Stomach (tissue), 4 donors: Measurements from ENCODE around the gene NOBOX.
"Not testable (repeated sequence)": the region's sequence is repeated elsewhere in the genome, so short reads cannot be mapped to it uniquely, and the experiment has no call there.

ENCODE experiments used
- EP300 ChIP-seq: sonication (generic); formaldehyde crosslinking; IDR thresholded peaks from one replicate; pipeline ENCODE4 v1.6.1; 2017; ENCODE audit warnings: antibody characterized with exemption
- POLR2A ChIP-seq, 4 donors: fragments of 450-650 bp; IDR thresholded peaks; one replicate each; pipeline ENCODE4 v1.6.1; 2016; ENCODE audit warnings: antibody characterized with exemption in 4 of 4, control low read depth in 2 of 4, mild to moderate bottlenecking in 1 of 4, moderate library complexity in 1 of 4
- POLR2AphosphoS5 ChIP-seq, 3 donors: sonication (generic); formaldehyde crosslinking; IDR thresholded peaks; one replicate each; pipeline ENCODE4 v1.6.1; 2016; ENCODE audit warnings: antibody characterized with exemption in 3 of 3
- TF ChIP-seq, protein P1 (sequence below), 7 experiments: fragments of 450-650 bp in 4 of 7; fragments of 200-600 bp in 3 of 7; sonication (generic) in 3 of 7; IDR thresholded peaks; one replicate each; pipeline ENCODE4 v1.5.1; 2016 to 2019; ENCODE audit warnings: antibody characterized with exemption in 7 of 7, control low read depth in 2 of 7, mild to moderate bottlenecking in 1 of 7

DNA sequence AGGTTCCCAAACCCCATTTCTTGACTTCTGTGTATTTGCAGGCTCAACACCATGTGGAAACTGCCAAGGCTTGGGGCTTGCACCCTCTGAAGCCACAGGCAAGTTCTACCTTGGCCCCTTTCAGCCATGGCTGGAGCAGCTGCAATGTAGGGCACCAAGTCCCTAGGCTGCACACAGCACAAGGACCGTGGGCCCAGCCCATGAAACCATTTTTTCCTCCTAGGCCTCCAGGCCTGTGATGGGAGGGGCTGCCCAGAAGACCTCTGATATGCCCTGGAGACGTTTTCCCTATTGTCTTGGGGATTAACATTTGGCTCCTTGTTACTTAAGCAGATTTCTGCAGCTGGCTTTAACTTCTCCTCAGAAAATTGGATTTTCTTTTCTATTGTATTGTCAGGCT, 24.0 kb upstream of the NOBOX start:
- TF ChIP-seq, protein P1, sequence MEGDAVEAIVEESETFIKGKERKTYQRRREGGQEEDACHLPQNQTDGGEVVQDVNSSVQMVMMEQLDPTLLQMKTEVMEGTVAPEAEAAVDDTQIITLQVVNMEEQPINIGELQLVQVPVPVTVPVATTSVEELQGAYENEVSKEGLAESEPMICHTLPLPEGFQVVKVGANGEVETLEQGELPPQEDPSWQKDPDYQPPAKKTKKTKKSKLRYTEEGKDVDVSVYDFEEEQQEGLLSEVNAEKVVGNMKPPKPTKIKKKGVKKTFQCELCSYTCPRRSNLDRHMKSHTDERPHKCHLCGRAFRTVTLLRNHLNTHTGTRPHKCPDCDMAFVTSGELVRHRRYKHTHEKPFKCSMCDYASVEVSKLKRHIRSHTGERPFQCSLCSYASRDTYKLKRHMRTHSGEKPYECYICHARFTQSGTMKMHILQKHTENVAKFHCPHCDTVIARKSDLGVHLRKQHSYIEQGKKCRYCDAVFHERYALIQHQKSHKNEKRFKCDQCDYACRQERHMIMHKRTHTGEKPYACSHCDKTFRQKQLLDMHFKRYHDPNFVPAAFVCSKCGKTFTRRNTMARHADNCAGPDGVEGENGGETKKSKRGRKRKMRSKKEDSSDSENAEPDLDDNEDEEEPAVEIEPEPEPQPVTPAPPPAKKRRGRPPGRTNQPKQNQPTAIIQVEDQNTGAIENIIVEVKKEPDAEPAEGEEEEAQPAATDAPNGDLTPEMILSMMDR (IDR thresholded peaks at IDR 0.05), result not testable (repeated sequence)
- TF ChIP-seq POLR2A (IDR thresholded peaks at IDR 0.05); POLR2AphosphoS5 (IDR thresholded peaks at IDR 0.05); EP300: not testable (repeated sequence)
